DMS 273 treated with DMSO at 0.1 percent for 48 hours (cell line): Measurements from ENCODE around the gene CSF1.
"Not testable (repeated sequence)": the region's sequence is repeated elsewhere in the genome, so short reads cannot be mapped to it uniquely, and the experiment has no call there.

ENCODE experiments used
- DNase-seq: peaks from one replicate; lab custom pipeline; 2025; lab: John Stamatoyannopoulos, UW

Gene CSF1

GRCh38 chr1:109919303-109919702 is 8.7 kb downstream of the CSF1 start:
- DNase-seq, result no peak

- not testable (repeated sequence) for DNase-seq
Measured at GRCh38 chr1:109920391-109920790, 9.7 kb downstream of the CSF1 start.

- DNase-seq, result no peak
Measured at GRCh38 chr1:109922326-109922725, 11.7 kb downstream of the CSF1 start.

GRCh38 chr1:109923131-109923945 is 12.7 kb downstream of the CSF1 start:
- no peak for DNase-seq

GRCh38 chr1:109923946-109924275 is 13.3 kb downstream of the CSF1 start:
- DNase-seq, result no peak

GRCh38 chr1:109924316-109924715 is 13.7 kb downstream of the CSF1 start:
- DNase-seq, result no peak

GRCh38 chr1:109925159-109925990 is 14.7 kb downstream of the CSF1 start:
- DNase-seq, result no peak

GRCh38 chr1:109926662-109927300 is 16.1 kb downstream of the CSF1 start:
- no peak for DNase-seq

GRCh38 chr1:109927356-109927755 is 16.7 kb downstream of the CSF1 start:
- no peak for DNase-seq

- DNase-seq, result no peak
Measured at GRCh38 chr1:109927911-109928321, 17.3 kb downstream of the CSF1 start.

GRCh38 chr1:109928591-109929111 is 18.0 kb downstream of the CSF1 start:
- DNase-seq, result no peak

- no peak for DNase-seq
Measured at GRCh38 chr1:109929170-109929569, 18.5 kb downstream of the CSF1 start.

- DNase-seq, result no peak
Measured at GRCh38 chr1:109929588-109930251, 19.1 kb downstream of the CSF1 start.

- no peak for DNase-seq
Measured at GRCh38 chr1:109930252-109930993, 19.8 kb downstream of the CSF1 start.

GRCh38 chr1:109931189-109931731 is 20.6 kb downstream of the CSF1 start:
- no peak for DNase-seq

- DNase-seq, result no peak
Measured at GRCh38 chr1:109931911-109932636, 21.4 kb downstream of the CSF1 start.

GRCh38 chr1:109932679-109933078 is 22.0 kb downstream of the CSF1 start:
- no peak for DNase-seq

- no peak for DNase-seq
Measured at GRCh38 chr1:109933856-109934711, 23.4 kb downstream of the CSF1 start.

- no peak for DNase-seq
Measured at GRCh38 chr1:109935451-109935900, 24.8 kb downstream of the CSF1 start.
